GM12891 (cell line): ENCODE measurements around the gene TREH.

Experiments used
- POLR2A ChIP-seq: IDR thresholded peaks from 2 replicates; pipeline ENCODE4 v1.6.1; 2011; ENCODE audit warnings: low read depth, low read length, control low read depth
- POLR2AphosphoS5 ChIP-seq: IDR thresholded peaks from 2 replicates; pipeline ENCODE4 v1.6.1; 2011; ENCODE audit warnings: low read depth, low read length, control low read depth
- TAF1 ChIP-seq: IDR thresholded peaks from 2 replicates; pipeline ENCODE4 v1.6.1; 2011; ENCODE audit warnings: low read depth, low read length, control low read depth

GRCh38 chr11:118663381-118663780 is 16.1 kb downstream of the TREH start:
- TF ChIP-seq POLR2AphosphoS5 (no peak), POLR2A (no peak), TAF1 (no peak)
